ENCODE measurements around the gene ATXN1.

The ATXN1 gene

DNA sequence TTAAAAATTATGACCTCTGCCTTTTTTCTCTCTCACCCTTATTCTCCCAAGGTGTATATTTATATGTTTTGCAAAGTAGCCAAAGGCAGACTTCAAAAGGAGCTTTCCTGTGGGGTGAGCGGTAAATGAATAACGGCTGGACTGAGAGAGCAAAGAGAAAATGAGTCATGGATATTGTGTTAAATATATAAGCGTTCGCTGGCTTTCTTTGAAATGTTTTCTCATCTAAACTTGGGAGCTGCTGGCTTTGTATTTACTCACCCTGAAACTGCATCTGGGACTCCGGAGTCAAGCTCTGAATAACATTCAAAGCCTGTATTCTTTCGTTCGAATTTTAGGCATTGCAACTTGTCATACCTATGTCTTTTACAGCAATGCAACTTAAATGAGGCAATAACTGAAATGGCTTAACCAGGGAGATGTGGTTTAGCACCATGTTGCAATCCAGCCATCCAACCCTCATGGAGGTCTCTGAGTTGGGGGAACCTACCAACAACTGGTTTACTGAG, 32.0 kb downstream of the ATXN1 start:
- no peak overlapping the region for H3K27ac ChIP-seq (ENCODE audit: low read depth, low read length)
- H3K9ac ChIP-seq (ENCODE audit: low read length): no peak overlapping the region

DNA sequence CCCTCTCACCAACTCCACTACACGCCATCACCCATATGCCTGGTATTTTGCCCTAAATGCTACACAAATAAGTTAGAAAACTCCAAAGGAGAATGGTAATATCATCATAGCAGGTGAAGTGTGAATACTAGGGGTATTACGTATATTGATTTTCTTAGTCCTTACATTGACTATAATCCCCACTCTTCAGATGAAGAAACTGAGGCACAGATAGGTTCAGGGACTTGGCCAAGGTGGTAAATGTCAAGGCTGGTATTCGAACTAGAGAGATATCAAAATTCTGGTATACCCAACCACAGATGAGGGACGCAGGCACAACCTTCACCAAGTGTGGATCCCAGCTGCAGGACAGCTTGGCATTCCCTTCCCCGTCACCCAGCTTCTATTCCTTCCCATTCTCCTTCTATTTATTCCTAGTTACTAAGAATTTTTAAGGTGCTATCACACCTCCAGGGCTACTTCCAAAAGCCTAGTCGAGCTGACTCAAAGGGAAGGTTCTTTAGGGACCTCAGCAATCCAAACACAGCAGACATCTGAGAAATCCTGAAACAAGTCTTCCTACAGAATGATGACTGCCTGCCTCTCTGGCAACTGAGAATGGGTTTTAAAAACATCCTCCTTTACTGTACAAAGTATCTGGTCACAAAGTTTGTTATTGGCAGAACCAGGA, 32.6 kb downstream of the ATXN1 start:
- Histone ChIP-seq H3K79me1 (ENCODE audit: low read length) (no peaks in the 10 kb centered on the region), H2BK120ac (ENCODE audit: low read depth, low read length) (no peak overlapping the region), H3K4me2 (ENCODE audit: low read length) (no peak overlapping the region), H3K4ac (ENCODE audit: low read depth, low read length) (no peak overlapping the region), H3K18ac (ENCODE audit: low read length) (no peak overlapping the region), H3K27me3 (ENCODE audit: insufficient read depth, low read length, poor library complexity) (no peaks in the 10 kb centered on the region), H3K27ac (ENCODE audit: low read depth, low read length) (no peak overlapping the region), H2BK5ac (ENCODE audit: low read length) (no peak overlapping the region), H3K23ac (ENCODE audit: low read length) (no peak overlapping the region), H3K79me2 (ENCODE audit: control insufficient read depth, insufficient read depth, low read length) (no peaks in the 10 kb centered on the region), H3K4me1 (ENCODE audit: control insufficient read depth, low read depth, low read length) (no peaks in the 10 kb centered on the region), H4K5ac (ENCODE audit: low read length) (no peak overlapping the region), H4K8ac (ENCODE audit: low read depth, low read length) (no peak overlapping the region), H2BK15ac (replicated peaks; ENCODE audit: low read depth) (no peak overlapping the region), H3K56ac (ENCODE audit: low read length) (no peak overlapping the region), H3K36me3 (ENCODE audit: control insufficient read depth, insufficient read depth, low read length) (no peaks in the 10 kb centered on the region), H3K9ac (ENCODE audit: low read length) (no peak overlapping the region), H3K4me3 (ENCODE audit: low read length) (no peak overlapping the region), H2AK5ac (ENCODE audit: low read length) (no peak overlapping the region)
- no CpG with 5 or more reads among the region's 6 CpGs for WGBS (ENCODE audit: extremely low coverage, insufficient coverage, low lambda C conversion rate)
- no peak for DNase-seq

More for the DNA sequence above, 32.0 kb downstream of the ATXN1 start:
- H3K79me2 ChIP-seq (ENCODE audit: control insufficient read depth, insufficient read depth, low read length): no peaks in the 10 kb centered on the region
- no CpG with 5 or more reads among the region's 7 CpGs for WGBS (ENCODE audit: extremely low coverage, insufficient coverage, low lambda C conversion rate)
- no peaks in the 10 kb centered on the region for H3K27me3 ChIP-seq (ENCODE audit: insufficient read depth, low read length, poor library complexity)
- H3K4me3 ChIP-seq (ENCODE audit: low read length): no peak overlapping the region
- no peaks in the 10 kb centered on the region for H3K36me3 ChIP-seq (ENCODE audit: control insufficient read depth, insufficient read depth, low read length)
- no peak overlapping the region for H3K56ac ChIP-seq (ENCODE audit: low read length)
- H3K18ac ChIP-seq (ENCODE audit: low read length): no peak overlapping the region
- no peak for DNase-seq
- no peak overlapping the region for H4K5ac ChIP-seq (ENCODE audit: low read length)
- no peak overlapping the region for H3K23ac ChIP-seq (ENCODE audit: low read length)
- H3K4me1 ChIP-seq (ENCODE audit: control insufficient read depth, low read depth, low read length): no peaks in the 10 kb centered on the region
- H2BK120ac ChIP-seq (ENCODE audit: low read depth, low read length): no peak overlapping the region
- H2AK5ac ChIP-seq (ENCODE audit: low read length): no peak overlapping the region
- H4K8ac ChIP-seq (ENCODE audit: low read depth, low read length): no peak overlapping the region
- no peak overlapping the region for H3K4ac ChIP-seq (ENCODE audit: low read depth, low read length)
- H3K79me1 ChIP-seq (ENCODE audit: low read length): no peaks in the 10 kb centered on the region
- H2BK15ac ChIP-seq (replicated peaks; ENCODE audit: low read depth): no peak overlapping the region
- no peak overlapping the region for H2BK5ac ChIP-seq (ENCODE audit: low read length)
- H3K4me2 ChIP-seq (ENCODE audit: low read length): no peak overlapping the region

DNA sequence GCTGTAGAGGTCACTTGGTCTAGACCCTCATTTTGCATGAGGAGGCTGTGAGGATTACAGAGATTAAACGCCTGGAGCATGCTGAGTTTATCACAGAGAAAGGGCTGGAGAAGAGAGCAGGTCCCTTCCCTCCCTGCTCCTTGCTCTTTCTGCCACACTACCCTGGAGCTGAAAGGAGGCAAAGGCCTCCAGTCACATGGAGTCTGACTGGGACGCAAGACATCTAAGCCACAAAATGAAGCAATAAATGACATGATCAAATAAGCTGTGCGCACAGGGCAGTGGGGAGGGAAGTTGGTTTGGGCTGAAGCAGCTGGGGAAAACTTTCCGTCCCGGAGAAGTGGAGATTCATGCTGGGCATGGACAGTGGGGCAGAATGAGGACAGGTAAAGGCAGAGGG, 33.3 kb downstream of the ATXN1 start:
- Histone ChIP-seq H3K56ac (ENCODE audit: low read length) (no peak overlapping the region), H3K4me1 (ENCODE audit: control insufficient read depth, low read depth, low read length) (no peaks in the 10 kb centered on the region), H2BK5ac (ENCODE audit: low read length) (no peak overlapping the region), H3K79me2 (ENCODE audit: control insufficient read depth, insufficient read depth, low read length) (no peaks in the 10 kb centered on the region), H3K4me2 (ENCODE audit: low read length) (no peak overlapping the region), H3K27me3 (ENCODE audit: insufficient read depth, low read length, poor library complexity) (no peaks in the 10 kb centered on the region), H2BK15ac (replicated peaks; ENCODE audit: low read depth) (no peak overlapping the region), H3K4ac (ENCODE audit: low read depth, low read length) (no peak overlapping the region), H3K18ac (ENCODE audit: low read length) (no peak overlapping the region), H3K36me3 (ENCODE audit: control insufficient read depth, insufficient read depth, low read length) (no peaks in the 10 kb centered on the region), H2BK120ac (ENCODE audit: low read depth, low read length) (no peak overlapping the region), H3K9ac (ENCODE audit: low read length) (no peak overlapping the region), H3K23ac (ENCODE audit: low read length) (no peak overlapping the region), H3K4me3 (ENCODE audit: low read length) (no peak overlapping the region), H4K5ac (ENCODE audit: low read length) (no peak overlapping the region), H3K79me1 (ENCODE audit: low read length) (no peaks in the 10 kb centered on the region), H4K8ac (ENCODE audit: low read depth, low read length) (no peak overlapping the region), H3K27ac (ENCODE audit: low read depth, low read length) (no peak overlapping the region), H2AK5ac (ENCODE audit: low read length) (no peak overlapping the region)
- WGBS (ENCODE audit: extremely low coverage, insufficient coverage, low lambda C conversion rate): no CpG with 5 or more reads among the region's 5 CpGs
- peak; percentile 61 for DNase-seq

DNA sequence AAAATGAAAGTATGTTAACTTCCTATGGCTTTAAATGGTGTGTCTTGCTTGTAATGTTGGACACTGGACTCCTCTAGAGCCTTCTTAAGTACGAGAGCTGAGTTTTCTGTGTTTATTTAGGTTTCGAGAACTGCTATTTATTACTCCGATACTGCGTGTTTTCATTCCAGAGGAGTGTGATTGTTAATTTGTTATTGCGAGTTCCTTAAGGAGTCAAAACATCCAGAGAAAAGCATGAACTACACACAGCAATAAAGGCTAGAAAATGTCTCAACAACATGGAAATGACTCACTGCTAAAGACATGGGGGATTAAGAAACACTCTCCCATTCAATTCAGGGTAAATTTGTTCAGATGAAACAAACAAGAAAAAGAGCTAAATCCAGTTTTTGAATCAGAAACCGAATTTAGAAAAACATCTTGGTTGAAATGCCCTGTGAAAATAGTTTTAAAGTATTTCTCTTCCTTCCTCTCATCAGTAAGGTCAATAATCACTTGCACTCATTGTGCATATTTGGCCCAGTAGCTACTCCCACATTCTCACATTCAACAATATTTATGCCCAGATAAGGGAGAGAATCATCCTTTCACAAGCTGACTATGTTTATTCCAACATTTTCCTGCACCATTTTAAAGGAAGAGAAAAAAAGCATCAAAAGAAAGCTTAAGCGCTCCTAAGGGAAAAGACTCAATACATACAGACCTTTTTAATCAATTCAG, 36.0 kb downstream of the ATXN1 start:
- Histone ChIP-seq H2BK120ac (ENCODE audit: low read depth, low read length) (no peak overlapping the region), H3K79me2 (ENCODE audit: control insufficient read depth, insufficient read depth, low read length) (no peaks in the 10 kb centered on the region), H3K4me1 (ENCODE audit: control insufficient read depth, low read depth, low read length) (peaks cover 2% of the 10 kb centered on the region), H3K27ac (ENCODE audit: low read depth, low read length) (no peak overlapping the region), H3K79me1 (ENCODE audit: low read length) (no peaks in the 10 kb centered on the region), H3K56ac (ENCODE audit: low read length) (no peak overlapping the region), H3K36me3 (ENCODE audit: control insufficient read depth, insufficient read depth, low read length) (no peaks in the 10 kb centered on the region), H2BK5ac (ENCODE audit: low read length) (no peak overlapping the region), H3K4ac (ENCODE audit: low read depth, low read length) (no peak overlapping the region), H3K4me3 (ENCODE audit: low read length) (no peak overlapping the region), H3K23ac (ENCODE audit: low read length) (no peak overlapping the region), H2AK5ac (ENCODE audit: low read length) (no peak overlapping the region), H3K4me2 (ENCODE audit: low read length) (no peak overlapping the region), H2BK15ac (replicated peaks; ENCODE audit: low read depth) (peak overlapping the region; percentile 57), H3K18ac (ENCODE audit: low read length) (no peak overlapping the region), H3K9ac (ENCODE audit: low read length) (no peak overlapping the region), H4K8ac (ENCODE audit: low read depth, low read length) (no peak overlapping the region), H4K5ac (ENCODE audit: low read length) (no peak overlapping the region), H3K27me3 (ENCODE audit: insufficient read depth, low read length, poor library complexity) (no peaks in the 10 kb centered on the region)
- DNase-seq: no peak
- no CpG with 5 or more reads among the region's 7 CpGs for WGBS (ENCODE audit: extremely low coverage, insufficient coverage, low lambda C conversion rate)

DNA sequence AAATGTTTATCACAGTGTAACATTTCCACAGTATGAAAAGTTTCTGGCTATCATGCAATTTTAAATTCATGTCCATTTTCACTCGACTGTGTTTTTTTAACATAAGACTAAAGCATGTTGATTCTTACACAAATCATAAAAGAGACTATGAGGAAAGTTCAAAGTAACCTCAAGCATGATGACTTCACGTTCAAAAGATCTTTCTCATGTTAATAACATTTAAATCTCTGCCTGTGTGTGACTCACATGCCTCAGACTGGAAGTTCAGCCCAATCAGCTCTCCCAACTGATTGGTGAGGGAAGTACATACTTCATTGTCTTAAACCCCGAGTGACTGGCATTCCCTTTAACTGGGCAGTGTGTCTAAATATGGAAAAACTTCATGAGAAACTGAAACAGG, 37.4 kb downstream of the ATXN1 start:
- Histone ChIP-seq H2AK5ac (ENCODE audit: low read length) (no peak overlapping the region), H3K27me3 (ENCODE audit: insufficient read depth, low read length, poor library complexity) (no peaks in the 10 kb centered on the region), H3K56ac (ENCODE audit: low read length) (no peak overlapping the region), H3K27ac (ENCODE audit: low read depth, low read length) (no peak overlapping the region), H4K8ac (ENCODE audit: low read depth, low read length) (no peak overlapping the region), H3K23ac (ENCODE audit: low read length) (no peak overlapping the region), H3K36me3 (ENCODE audit: control insufficient read depth, insufficient read depth, low read length) (no peaks in the 10 kb centered on the region), H3K18ac (ENCODE audit: low read length) (no peak overlapping the region), H3K4me1 (ENCODE audit: control insufficient read depth, low read depth, low read length) (peaks cover 2% of the 10 kb centered on the region), H3K79me2 (ENCODE audit: control insufficient read depth, insufficient read depth, low read length) (no peaks in the 10 kb centered on the region), H4K5ac (ENCODE audit: low read length) (no peak overlapping the region), H3K4me3 (ENCODE audit: low read length) (no peak overlapping the region), H3K4me2 (ENCODE audit: low read length) (no peak overlapping the region), H3K79me1 (ENCODE audit: low read length) (no peaks in the 10 kb centered on the region), H3K4ac (ENCODE audit: low read depth, low read length) (no peak overlapping the region), H2BK15ac (replicated peaks; ENCODE audit: low read depth) (no peak overlapping the region), H2BK120ac (ENCODE audit: low read depth, low read length) (no peak overlapping the region), H3K9ac (ENCODE audit: low read length) (no peak overlapping the region), H2BK5ac (ENCODE audit: low read length) (no peak overlapping the region)
- WGBS (ENCODE audit: extremely low coverage, insufficient coverage, low lambda C conversion rate): no CpG with 5 or more reads among the region's 3 CpGs
- peak; percentile 88 for DNase-seq
